ENCODE measurements around the gene RNF213.

RNF213 gene

GRCh38 chr17:80318166-80318565 lies 57.5 kb downstream of the RNF213 start:
- no peak for TF ChIP-seq CTCF (IDR thresholded peaks at IDR 0.05)

GRCh38 chr17:80319262-80319998 lies 58.8 kb downstream of the RNF213 start:
- no peak for TF ChIP-seq CTCF (IDR thresholded peaks at IDR 0.05)

GRCh38 chr17:80319999-80320344 lies 59.3 kb downstream of the RNF213 start:
- no peak for TF ChIP-seq CTCF (IDR thresholded peaks at IDR 0.05)

- no peak for TF ChIP-seq CTCF (IDR thresholded peaks at IDR 0.05)
Measured at GRCh38 chr17:80320496-80320895, 59.8 kb downstream of the RNF213 start.

GRCh38 chr17:80322864-80323263 lies 62.2 kb downstream of the RNF213 start:
- TF ChIP-seq CTCF (IDR thresholded peaks at IDR 0.05) = no peak

- no peak for TF ChIP-seq CTCF (IDR thresholded peaks at IDR 0.05)
Measured at GRCh38 chr17:80323982-80324381, 63.3 kb downstream of the RNF213 start.

- no peak for TF ChIP-seq CTCF (IDR thresholded peaks at IDR 0.05)
Measured at GRCh38 chr17:80327518-80327917, 66.9 kb downstream of the RNF213 start.
